ENCODE measurements around the gene LCOR.

The LCOR gene

DNA sequence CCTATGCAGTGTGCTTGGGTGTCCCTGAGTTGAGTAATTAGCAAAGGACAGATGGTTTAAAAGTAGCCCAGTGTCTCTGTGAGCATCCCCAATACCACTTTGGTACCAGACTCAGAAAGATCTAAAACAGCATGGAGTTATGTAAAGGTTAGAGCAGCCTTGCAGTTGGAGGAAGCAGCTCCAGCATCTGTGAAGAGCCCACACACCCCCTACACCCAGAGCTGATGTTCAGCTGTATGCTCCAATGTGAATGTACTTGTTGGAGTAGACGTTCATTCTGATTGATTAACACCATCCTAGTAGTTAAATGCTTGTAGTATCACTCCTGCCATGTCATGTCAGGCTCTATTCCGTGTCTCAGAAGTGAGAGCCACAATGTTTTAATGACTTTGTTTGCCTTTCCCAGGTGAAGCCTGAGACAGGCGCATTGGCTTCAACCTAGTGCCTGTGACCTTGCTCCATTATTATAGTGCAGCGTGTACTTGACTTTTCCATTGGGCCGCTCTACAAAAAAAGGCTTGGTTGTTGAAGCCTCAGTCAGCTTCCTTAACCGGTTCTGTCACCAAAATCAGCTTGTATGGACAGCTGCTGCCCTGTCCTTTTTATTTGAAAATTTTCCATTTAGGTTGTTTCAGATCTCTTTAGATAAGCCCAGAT is 154.2 kb downstream of the LCOR start:
- no peak for DNase-seq (ENCODE audit: low read depth in 2 of 2)

DNA sequence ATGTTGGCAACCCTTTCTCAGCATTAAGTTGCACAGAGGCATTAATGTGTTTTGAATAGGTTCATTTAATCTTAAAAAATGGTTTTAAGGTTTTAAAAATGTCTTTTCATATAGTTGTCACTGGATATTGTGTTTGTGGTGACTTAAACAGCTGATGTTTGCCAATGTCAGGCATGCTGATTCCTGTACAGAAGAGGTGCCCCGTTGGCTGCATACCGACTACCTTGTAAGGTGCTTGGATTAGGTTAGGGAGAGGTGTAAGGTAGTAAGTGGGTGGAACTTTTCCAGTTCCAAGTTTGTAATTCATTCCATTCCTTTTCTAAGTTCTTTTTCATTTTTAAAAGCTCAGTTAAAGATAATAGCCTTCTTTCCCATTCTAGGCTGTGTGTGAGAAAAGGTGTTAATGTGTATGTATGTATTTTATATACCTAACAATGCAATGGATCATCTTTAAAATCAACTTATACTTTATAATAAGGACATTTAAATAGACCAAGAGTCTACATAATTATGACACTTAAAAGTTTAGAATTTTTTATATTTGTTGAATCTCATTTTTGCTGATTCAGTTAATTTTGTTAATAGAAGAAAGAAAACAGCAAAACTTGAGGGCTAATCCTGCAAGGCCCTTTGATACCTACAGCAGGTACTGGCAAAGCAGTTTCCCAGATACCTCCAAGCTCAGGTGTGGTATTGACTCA is 155.2 kb downstream of the LCOR start:
- DNase-seq (ENCODE audit: low read depth in 2 of 2) = no peak

DNA sequence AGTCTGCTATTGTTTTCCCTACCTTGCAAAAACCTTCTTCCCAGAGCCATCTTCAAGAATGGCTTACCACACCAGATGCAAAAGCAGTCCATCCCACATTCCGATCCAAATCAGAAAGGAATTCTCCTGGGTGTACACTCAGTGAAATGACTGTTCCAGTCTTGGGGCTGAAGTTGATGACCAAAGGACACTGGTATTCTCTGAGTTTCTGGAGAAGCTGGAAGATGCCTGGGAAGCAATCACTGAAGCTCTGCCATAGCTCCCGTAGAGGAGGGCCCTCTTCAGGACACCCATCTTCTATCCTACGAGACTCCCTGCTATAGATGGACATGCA is 155.7 kb downstream of the LCOR start:
- DNase-seq (ENCODE audit: low read depth in 2 of 2) = no peak

DNA sequence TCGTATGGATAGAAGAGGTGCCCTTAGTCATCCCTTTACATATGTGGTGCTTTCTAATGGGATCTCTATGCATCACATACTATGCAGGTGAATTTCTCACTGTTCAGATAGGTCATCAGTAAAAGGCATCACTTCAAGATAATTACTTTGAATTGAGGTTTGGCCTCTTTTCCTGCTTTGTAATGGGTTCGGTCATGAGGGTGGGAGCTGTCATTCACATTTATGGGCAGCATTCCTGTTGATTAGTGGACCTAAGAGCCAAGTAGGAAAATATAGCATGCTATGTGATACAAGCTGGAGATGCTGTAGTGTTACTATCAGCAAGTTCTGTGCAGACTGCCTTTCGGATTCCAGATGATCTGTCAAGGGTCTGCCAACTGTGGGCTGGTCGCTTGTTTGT is 156.3 kb downstream of the LCOR start:
- DNase-seq (ENCODE audit: low read depth in 2 of 2) = no peak

DNA sequence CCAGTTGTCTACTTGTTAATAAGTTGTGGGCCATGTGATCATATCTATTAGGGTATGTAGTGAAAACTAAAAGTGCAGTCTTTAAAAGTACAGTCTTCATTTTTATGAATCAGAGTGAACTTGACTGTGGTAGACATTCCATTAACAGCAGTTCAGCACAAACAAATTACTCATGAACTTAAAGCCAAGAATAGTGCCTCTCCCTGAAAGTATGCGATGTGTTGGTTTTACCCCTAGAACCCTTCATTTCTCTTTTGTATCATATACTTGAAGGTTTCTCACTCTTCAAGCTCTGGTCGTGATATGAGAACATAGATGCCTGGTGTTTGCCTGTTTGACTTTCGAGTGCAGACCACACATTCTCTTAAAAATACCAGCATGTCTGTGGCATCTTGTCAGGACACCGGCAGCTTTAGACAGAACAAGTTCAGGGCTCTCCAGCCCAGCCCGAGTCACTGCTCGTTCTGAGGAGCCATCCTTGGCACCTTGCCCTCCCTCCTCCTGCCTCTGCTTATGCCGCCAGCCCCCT is 159.3 kb downstream of the LCOR start:
- no peak for DNase-seq (ENCODE audit: low read depth in 2 of 2)

DNA sequence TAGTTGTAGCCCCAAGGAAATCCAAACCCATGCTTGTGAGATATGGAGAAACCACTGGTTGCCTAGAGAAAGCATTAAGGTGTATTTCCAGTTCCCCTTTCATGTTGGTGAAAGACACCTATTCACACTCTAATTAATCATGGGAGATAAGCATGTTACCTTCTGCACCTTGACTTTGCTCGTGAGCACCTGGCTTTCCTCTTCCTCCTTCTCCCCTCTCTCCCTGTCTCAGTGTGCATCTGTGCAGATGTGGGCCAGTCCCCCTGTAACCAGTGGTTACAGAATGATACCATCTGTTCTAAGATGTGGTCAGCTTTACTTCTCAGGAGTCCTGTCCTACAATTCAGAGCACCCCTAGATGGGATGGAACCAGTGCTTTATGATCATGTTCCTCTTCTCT is 160.6 kb downstream of the LCOR start:
- no peak for DNase-seq (ENCODE audit: low read depth in 2 of 2)

DNA sequence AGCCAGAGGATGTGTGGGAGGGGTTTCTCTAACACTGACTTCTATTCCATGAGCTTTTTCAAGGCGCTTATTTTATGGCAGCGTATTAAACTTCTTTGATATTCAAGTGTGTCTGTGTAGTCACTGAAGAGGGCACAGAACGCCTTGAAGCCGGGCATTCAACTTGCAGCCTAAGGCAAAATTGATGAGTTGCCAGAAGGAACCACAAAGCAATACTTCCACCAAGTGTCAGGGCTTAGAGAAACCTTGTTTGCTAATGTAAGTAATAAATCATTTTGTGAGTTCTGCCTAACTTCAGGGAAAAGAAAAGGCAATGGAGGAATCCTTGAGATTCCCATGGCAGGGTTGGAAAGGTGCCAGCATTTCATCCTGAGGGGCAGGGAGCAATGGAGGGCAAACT is 163.8 kb downstream of the LCOR start:
- no peak for DNase-seq (ENCODE audit: low read depth in 2 of 2)

DNA sequence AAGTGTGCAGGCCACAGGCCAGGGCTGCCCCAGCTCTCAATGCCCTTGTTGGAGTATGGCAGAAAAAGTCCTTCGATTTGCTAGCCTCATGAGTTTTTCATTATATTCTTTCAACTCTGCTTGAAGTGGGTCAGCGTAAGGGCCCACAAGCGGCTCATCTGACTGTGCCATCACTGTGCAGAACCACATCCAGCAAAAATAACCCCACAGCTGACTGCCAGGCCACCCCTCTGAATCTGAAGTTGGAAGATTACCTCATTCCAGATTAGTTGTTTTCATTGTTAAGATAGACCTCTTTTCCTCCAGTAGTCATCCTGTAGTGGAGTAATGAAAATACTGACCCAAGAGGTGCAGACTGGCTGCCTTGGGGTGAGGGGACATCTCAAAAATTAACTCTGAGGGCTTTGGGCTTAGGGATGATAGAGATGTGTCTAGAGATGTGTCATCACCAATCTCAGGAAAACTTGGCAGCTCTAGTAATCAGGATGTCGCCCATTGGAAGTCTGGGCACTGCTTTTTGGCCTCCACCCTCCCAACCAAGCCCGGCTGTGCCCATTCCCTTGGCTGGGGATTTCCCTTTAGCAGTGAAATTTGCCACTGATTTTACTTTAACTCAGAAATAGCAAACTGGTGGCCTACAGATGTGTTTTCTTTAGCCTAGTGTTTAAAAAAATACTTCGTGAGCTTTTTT is 164.3 kb downstream of the LCOR start:
- DNase-seq (ENCODE audit: low read depth in 2 of 2) = no peak

DNA sequence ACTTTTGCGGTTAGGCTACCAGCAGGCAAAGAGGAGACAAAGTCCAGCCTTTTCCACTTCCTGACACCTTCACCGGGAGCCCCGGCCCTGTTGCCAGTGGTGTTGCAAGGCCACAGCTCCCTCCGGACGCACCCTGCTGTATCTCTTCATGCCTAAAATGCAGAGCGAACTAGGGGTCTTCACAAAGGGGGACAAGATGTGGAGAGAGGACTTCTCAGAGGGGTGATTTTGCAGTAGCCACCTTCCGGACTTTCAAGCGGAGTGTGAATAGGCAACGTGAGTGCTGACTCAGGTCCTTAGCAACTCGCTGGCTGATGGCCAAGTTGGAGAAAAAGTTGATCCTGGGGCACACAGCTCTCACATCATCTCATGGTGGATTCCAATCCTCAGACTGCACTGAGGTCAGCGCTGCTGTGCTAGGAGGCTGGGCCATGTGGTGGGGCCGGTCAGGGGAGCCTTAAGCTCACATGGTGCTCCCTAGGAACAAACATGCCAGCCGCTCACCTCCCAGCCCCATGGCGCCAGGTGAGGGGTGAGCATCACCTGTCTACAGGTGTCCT is 166.3 kb downstream of the LCOR start:
- DNase-seq (ENCODE audit: low read depth in 2 of 2) = no peak

DNA sequence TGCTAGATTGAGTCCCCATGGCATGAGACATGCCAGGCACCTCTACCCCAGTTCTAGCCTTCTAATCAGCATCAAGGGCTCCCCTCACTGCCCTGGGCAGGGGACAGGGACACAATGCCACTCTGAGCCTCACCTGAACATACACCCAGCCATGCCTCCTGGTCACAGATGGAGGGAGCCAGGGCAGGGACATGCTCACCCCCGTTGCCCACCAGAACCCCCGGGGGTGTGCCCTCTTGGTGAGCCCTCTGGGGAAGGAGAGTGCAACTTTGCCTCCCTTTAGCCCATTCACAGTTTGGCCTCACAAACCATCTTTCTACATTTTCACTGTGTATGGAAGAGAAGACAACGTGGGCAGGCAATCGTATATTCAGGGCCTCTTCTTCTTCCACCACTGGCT is 167.2 kb downstream of the LCOR start:
- DNase-seq (ENCODE audit: low read depth in 2 of 2) = no peak

DNA sequence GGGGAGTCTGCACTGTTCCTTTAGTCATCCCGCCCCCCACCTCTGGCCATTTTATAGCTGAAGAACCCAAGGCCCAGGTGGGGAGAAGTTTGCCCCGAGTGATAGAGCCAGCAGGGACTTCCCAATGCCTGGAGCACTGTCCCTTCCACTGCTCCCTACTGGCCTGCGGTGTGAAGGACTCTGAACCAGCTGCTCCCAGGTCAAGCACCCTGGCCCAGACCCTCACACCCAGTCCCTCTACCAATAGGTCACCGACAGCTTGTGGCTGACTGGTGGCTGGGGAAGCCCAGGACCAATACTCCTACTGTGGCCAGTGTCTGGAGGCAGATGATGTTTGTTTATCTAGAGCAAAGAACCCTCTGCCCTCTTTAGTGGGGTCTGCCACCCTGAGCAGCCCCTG is 167.9 kb downstream of the LCOR start:
- DNase-seq (ENCODE audit: low read depth in 2 of 2) = no peak

DNA sequence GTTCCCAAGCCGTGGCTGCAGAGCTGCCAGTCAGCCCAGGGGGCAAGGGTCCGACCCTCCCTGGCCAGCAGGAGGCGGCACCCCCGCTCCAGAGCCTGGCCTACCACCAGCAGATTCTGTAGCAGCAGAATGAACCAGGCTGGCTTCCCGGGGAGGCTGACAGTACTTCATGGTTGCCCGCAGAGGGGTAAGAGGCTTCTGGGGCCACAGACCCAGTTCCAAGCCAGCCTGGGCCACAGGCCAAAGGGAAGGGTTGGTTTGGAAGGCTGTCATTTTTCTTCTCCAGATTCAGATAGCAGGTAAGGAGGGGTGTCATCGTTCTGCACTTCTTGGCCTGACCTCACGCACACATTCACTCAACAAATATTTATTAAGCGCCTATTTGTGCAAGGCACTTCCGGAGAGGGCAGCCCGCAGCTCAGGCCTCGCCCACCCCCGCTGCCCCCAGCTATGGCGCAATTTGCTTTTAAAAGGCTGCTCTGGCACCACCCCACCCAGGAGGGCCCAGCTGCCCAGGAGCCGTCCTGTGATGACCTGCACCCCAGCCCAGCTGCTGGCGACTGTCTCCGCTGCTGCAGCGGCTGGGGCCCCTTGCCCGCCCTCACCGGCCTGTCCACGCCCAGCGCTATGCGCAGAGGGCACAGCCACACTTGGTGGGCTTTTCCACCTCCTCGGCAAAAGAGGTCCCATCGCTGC is 168.5 kb downstream of the LCOR start:
- no peak for DNase-seq (ENCODE audit: low read depth in 2 of 2)

DNA sequence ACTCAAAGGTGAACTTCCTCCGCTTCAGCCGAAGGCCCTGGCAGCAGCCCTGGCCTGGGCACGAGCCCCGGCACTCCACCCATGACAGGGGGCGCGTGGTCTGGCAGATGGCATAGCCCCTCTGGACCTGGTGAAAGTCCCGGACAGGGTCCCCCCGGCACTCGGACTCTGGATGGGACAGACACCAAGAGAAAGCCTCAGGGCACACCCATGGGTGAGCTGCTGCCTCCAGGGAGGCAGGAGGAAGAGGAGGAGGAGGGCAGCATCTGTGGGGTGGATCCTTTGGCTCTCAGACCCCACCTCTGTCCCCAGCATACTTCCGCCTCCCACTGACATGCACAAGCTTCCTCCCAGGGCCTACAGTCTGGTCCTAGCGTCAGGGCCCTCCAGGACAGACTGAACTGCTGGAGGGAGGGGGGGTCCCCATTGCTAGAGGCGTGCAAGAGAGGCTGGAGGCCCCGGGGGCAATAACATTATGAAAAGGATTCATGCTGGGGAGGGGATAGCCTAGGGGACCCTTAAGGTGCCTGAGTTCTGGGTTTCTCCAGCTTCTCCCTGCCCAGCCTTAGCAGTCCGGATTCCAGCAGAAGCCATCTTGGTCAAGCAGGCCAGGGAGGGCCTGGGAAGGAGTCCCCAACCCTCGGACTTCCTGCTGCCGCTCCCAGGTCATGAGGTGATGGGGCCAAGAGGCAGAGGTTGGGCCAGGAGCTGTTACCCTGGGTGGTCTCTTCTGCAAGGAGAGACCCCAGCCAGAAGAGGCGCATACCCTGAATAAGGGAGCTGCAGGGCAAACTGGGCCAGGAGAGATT is 169.3 kb downstream of the LCOR start:
- no peak for DNase-seq (ENCODE audit: low read depth in 2 of 2)

DNA sequence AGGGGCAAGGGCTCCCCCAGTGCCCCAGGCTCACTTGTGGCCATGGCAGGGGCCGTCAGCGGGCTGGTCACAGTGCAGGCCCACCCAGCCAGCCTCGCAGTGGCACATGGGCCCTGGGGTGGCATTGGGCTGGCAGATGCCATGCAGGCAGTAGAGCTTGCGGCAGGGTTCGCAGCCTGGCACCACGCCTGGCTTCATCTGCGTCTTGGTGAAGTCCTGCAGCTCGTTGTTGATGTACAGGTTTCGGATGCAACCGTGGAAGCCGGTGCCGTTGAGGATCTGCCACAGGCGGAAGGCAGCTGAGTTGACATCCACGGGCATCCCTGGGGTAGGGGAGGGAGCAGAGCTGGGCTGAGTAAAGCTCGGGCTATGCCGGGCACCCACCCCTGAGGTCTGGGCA is 170.6 kb downstream of the LCOR start:
- DNase-seq (ENCODE audit: low read depth in 2 of 2) = no peak

DNA sequence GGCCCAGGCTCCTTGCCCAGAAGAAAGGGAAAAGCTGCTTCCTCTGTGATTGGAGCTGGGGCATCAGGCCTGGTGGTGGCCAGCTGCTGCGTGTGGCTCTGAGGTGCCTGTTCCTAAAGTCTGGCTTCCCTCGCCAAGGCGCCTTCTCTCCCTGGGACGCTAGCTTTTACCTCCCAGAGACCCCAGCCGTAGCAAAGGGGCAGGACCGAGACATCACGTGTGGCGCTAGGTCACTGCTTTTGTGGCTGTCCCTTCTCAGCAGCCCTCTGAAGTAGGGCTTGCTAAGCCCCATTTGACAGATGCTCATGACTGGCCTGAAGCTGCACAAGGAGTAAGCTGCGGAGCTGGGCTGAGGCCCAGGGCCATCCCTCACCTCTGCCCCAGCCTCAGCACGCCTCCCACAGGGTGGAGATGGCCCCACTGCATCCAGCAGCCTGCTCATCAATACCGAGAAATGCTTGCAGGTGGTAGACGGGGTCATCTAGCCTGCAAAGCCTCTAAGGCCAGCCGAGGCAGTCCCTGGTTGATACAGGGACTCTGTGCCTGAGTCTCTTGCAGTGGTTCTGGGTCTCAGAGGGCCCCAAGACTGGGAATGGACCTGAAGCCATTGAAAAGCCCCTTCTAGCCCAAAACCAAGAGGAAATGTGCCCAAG is 171.2 kb downstream of the LCOR start:
- DNase-seq (ENCODE audit: low read depth in 2 of 2) = no peak

DNA sequence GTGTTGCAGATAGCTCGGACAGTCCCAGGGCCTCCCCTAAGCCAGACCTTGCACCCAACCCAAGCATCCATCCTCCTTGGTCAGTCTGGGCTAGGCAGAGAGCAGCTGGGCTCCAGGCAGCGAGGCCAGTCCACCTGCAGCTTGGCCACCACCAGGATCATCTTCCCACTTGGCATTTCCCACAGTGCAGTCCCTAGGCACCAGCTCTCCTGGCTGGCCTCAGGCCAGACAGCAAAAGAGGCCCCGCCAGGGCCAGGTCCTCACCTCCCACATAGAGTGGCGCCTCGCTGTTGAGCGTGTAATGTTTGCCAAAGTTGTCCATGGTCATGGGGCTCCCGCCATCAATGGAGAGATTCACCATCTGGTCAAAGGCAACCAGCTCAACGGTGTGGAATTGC is 171.7 kb downstream of the LCOR start:
- no peak for DNase-seq (ENCODE audit: low read depth in 2 of 2)

DNA sequence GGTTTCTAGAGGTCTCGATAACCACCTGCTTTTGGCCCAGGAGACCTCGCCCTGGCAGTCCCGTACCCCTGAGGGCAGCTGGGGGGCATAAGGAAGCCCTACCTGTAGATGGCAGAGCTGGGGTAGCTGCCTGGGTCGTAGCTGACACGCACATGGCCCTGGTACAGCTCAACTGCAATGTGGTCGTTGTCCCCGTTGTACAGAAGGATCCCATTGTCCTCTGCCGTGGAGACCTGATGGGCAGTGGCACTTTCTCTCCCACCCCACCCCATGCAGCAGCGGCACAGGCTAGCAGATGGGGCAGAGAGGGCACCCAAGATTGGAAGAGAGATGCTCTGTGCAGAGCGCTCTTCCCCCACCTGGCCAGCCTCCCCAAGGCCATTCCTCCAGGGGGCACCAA is 172.5 kb downstream of the LCOR start:
- DNase-seq (ENCODE audit: low read depth in 2 of 2) = no peak

DNA sequence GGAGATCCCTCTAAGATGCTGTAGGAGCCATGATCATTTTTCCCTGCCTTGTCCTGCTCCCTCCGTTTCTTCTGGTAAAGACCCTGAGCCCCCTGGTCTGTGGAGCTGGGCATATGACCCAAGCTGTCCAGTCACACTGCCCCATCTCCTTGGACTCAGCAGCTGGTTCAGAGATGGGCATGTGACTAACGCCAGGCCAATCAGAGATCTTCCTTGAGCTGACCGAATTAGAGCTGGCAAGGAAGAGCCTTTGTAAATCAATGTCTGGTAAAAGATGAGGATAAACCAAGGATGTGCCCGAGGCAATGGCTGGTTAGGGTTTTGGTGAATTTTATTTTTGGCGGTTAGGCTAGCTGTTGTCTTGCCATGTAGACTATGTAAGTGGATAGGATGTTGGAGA is 173.3 kb downstream of the LCOR start:
- no peak for DNase-seq (ENCODE audit: low read depth in 2 of 2)

DNA sequence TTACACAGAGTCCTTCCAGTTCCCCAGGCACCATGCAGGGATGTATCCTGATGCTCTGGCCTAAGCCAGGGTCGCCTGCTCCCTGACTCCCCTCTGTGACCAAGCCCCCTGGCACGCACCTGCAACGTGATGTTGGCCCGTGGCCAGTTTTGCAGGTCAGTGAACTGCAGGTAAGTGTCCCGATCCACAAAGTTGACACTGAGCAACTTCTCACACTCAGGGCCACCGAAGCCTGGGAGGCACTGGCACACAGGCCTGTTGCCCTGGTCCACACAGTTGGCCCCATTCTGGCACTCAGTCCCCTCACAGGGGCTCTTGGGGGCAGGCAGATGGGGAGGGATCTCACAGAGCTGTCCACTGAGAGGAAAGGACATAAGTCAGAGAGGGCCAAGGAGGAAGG is 174.3 kb downstream of the LCOR start:
- no peak for DNase-seq (ENCODE audit: low read depth in 2 of 2)

DNA sequence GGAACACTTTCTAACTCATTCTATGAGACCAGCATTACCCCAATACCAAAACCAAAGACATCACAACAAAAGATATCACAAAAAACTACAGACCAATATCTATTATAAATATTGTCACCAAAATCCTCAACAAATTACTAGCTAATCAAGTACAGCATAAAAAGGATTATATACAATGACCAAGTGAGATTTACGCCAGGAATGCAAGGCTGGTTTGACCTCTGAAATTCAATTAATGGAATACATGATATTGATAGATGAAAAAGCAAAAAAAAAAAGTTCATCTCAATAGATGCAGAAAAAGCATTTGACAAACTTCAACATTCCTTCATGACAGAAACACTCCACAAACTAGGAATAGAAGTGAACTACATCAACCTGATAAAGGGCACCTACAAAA is 175.3 kb downstream of the LCOR start:
- DNase-seq (ENCODE audit: low read depth in 2 of 2) = no peak

DNA sequence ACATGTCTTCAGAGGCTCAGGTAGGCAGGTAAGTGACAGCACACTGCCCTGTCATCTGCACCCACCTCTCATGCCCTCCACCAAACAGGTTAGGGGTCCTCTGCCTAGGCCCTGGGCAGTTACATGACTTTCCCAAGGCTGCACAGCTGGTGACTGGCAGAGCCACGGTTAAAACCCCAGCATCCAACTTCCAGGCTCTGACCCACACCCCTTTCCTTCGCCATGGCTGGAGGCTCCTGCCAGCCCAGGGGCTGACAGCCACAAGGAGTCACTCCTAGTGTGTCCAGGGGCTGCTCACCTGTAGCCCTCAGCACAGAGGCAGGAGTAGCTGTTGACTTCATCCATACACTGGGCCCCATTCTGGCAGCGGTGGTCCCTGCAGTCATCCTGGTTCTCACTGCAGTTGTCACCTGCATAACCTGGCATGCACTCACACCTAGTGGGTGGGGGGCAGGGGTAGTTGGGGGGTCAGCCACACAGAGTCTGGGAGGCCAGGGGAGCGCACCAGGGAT is 178.7 kb downstream of the LCOR start:
- no peak for DNase-seq (ENCODE audit: low read depth in 2 of 2)

Data from stimulated activated CD8-positive, alpha-beta memory T cell treated with anti-CD3 and anti-CD28 coated beads, Interleukin-2, amount 100 ng/mL, for 48 hours (primary cell).